Hair follicular keratinocyte (primary cell): ENCODE data around the gene PSMB8. TPM values are rescaled to one million over a fixed set of nuclear protein-coding genes. Genes with fewer than 3 reads are reported as not detected.

ENCODE experiments used
- total RNA-seq: library from RNA; depleted of rRNA; stranded (reverse); fragments of >200 nt; gene quantifications from 2 replicates; pipeline ENCODE4 v1.2.3, GENCODE V29; 2015

The PSMB8 gene
- total RNA-seq = 43.5 and 59.5 TPM in 2 replicates

GRCh38 chr6:32843979-32844838 lies at the start of gene PSMB8:
PSMB8 (minus strand) TSS chr6:32844047; CDS start chr6:32843996, 51 bp downstream.

DNA sequence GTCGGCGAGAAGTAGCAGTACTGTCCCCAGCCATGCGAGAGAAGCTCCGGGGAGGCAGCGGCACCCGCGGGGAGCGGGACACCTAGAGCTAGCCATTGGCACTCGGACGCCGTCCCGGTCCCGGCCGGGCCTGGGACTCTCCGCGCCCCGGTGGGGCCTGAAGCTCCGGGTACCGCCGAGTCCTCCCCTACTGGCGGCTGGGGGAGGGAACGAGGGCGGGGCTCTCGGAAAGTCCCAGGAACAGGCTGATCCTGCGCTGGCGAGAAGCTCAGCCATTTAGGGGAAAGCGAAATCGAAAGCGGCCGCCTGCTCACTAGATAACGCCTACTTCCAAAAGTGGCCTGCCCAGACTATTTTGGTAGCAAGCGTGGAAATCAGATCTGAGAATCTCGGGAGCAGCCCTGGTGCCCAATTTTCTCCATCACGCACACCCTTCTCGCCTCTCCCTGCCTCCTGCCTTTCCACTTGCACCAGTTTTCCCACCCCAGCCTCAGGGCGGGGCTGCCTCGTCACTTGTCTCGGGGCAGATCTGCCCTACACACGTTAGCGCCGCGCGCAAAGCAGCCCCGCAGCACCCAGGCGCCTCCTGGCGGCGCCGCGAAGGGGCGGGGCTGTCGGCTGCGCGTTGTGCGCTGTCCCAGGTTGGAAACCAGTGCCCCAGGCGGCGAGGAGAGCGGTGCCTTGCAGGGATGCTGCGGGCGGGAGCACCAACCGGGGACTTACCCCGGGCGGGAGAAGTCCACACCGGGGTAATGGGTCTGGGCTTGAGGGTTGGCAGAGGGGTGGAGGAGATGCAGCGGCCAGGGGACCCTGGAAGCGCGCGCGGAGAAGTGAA lies 9.9 kb upstream of the PSMB8 start, which contains the start of the genes PSMB9 and TAP1:
TSS of gene PSMB9 (plus strand) at position 652 of the 835 bp plus-strand sequence. CDS start at position 690, 38 bp downstream.
TSS of gene TAP1 (minus strand) at position 164 of the 835 bp plus-strand sequence. CDS start at position 96, 68 bp downstream.

GRCh38 chr6:32838114-32838958 lies 5.5 kb downstream of the PSMB8 start, which contains the start of gene TAP2:
TAP2 (minus strand) TSS chr6:32838739; CDS start chr6:32838233, 506 bp downstream.

DNA sequence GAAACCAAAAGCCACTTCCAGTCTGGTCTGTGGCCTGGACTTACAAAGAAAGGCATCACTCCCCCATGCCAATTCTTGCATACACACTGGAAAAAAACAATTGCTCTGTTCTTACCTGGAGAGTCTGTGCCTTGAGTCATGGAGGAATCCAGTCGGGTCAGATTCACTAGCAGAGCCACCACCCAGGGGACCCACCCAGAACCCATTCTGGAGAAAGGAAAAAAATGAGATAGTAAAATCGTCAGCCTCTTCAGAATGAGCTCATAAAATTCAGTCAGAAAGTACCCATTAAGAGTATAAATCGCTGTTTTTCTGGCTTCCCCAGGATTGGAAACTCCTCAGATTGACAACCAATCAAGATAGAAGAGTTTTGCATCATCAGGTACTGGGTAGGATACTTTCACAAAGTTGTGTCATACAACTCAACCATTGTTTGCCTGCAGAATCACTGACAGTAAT lies 27.1 kb downstream of the PSMB8 start, which contains the start of gene HLA-DOB:
TSS of gene HLA-DOB (minus strand) at position 257 of the 459 bp plus-strand sequence. CDS start at position 206, 51 bp downstream.

Other genes starting within 250 kb of the PSMB8 start
- not detected in 2 replicates for gene HLA-DQA1, start 206.6 kb downstream of the PSMB8 start, total RNA-seq
- gene HLA-DQB1, start 177.4 kb downstream of the PSMB8 start, total RNA-seq = 9.0 and 17.6 TPM in 2 replicates
- not detected in 2 replicates for gene HLA-DQA2, start 102.7 kb downstream of the PSMB8 start, total RNA-seq
- 1.4 and 1.7 TPM in 2 replicates for gene HLA-DQB2, start 80.5 kb downstream of the PSMB8 start, total RNA-seq
- gene HLA-DOB, start 27.0 kb downstream of the PSMB8 start, total RNA-seq = 1.7 and 6.3 TPM in 2 replicates
- gene TAP2, start 5.3 kb downstream of the PSMB8 start, total RNA-seq = 14.2 and 14.6 TPM in 2 replicates
- 52.2 and 54.3 TPM in 2 replicates for gene TAP1, start 9.7 kb upstream of the PSMB8 start, total RNA-seq
- 26.6 and 31.1 TPM in 2 replicates for gene PSMB9, start 10.1 kb upstream of the PSMB8 start, total RNA-seq
- not detected in 2 replicates for gene HLA-DMB, start 97.0 kb upstream of the PSMB8 start, total RNA-seq
- gene HLA-DMA, start 109.0 kb upstream of the PSMB8 start, total RNA-seq = 1.4 and 3.7 TPM in 2 replicates
- 108 and 128 TPM in 2 replicates for gene BRD2, start 124.5 kb upstream of the PSMB8 start, total RNA-seq
- gene HLA-DOA, start 165.5 kb upstream of the PSMB8 start, total RNA-seq = under 0.01 and 0.11 TPM in 2 replicates
- 0.23 and 0.34 TPM in 2 replicates for gene HLA-DPA1, start 229.6 kb upstream of the PSMB8 start, total RNA-seq
- 0.70 and 2.8 TPM in 2 replicates for gene HLA-DPB1, start 231.9 kb upstream of the PSMB8 start, total RNA-seq